Activated B cell treated with CpG ODN at 0.5 μM for 24 hours (primary cell): ENCODE results near the gene CDC42BPG. TPM values are rescaled to one million over a fixed set of nuclear protein-coding genes. Genes with fewer than 3 reads are reported as not detected.

Source experiments
- ATAC-seq: fragments of 200-7000 bp; cut with Tn5 transposase; one replicate; pipeline ENCODE4 v1.10.0; 2021; ENCODE audit warnings: low read depth, mild to moderate bottlenecking, moderate library complexity
- CTCF ChIA-PET: fragments of 350-600 bp; sonication (Branson Sonifier 250); formaldehyde crosslinking; loops from one replicate; lab custom pipeline; 2021; ENCODE audit warnings: antibody characterized with exemption; lab: Charles Lee
- POLR2A ChIA-PET: fragments of 350-600 bp; sonication (Branson Sonifier 250); formaldehyde crosslinking; loops from one replicate; lab custom pipeline; 2021; ENCODE audit warnings: antibody characterized with exemption; lab: Charles Lee
- DNase-seq: peaks from one replicate; pipeline ENCODE4 v3.0.0; 2022
- H3K27ac Mint-ChIP-seq: one replicate; pipeline ENCODE4 v1.8.0; 2020; ENCODE audit warnings: mixed read lengths
- H3K27me3 Mint-ChIP-seq: one replicate; pipeline ENCODE4 v1.8.0; 2021; ENCODE audit warnings: mixed read lengths
- H3K36me3 Mint-ChIP-seq: one replicate; pipeline ENCODE4 v1.8.0; 2021; ENCODE audit warnings: low read depth, mixed read lengths
- H3K4me1 Mint-ChIP-seq: one replicate; pipeline ENCODE4 v1.8.0; 2021; ENCODE audit warnings: mixed read lengths
- H3K4me3 Mint-ChIP-seq: one replicate; pipeline ENCODE4 v1.8.0; 2020; ENCODE audit warnings: mild to moderate bottlenecking, mixed read lengths
- H3K9me3 Mint-ChIP-seq: one replicate; pipeline ENCODE4 v1.8.0; 2020; ENCODE audit warnings: mixed read lengths
- CTCF ChIP-seq: fragments of 200-600 bp; IDR thresholded peaks from one replicate; pipeline ENCODE4 v1.8.0; 2022; ENCODE audit warnings: antibody characterized with exemption, mild to moderate bottlenecking
- intact Hi-C: fragments of 100-400 bp; cut with micrococcal nuclease; formaldehyde crosslinking; loops from one replicate; pipeline ENCODE4 v1.15.1; 2024
- total RNA-seq: library from RNA; stranded (reverse); gene quantifications from 2 replicates; pipeline ENCODE4 v1.2.3, GENCODE V29; 2022

CDC42BPG gene
- total RNA-seq, 1 donor from 2014 or later = 3.7 TPM

- POLR2A ChIA-PET = interaction anchor here (0.6 to 27.8 kb wide), 3 partner anchors 23 to 1023 kb away, joined by 3 to 1194 read pairs (median 3); partner anchors contain the start of gene CDC42BPG
- Mint-ChIP-seq H3K27me3 (no peaks in the 10 kb centered on the region), H3K9me3 (no peaks in the 10 kb centered on the region), H3K36me3 (peaks cover 28% of the 10 kb centered on the region), H3K4me3 (peak overlapping the region; percentile 97), H3K27ac (peak overlapping the region; percentile 95), H3K4me1 (peaks cover 46% of the 10 kb centered on the region)
- CTCF ChIA-PET = interaction anchor here (11.5 kb wide), 1 partner anchor 29 kb away, joined by 163 read pairs; no protein-coding TSS in a partner anchor
- no peak for DNase-seq
- no peak for ATAC-seq
- intact Hi-C loops = no loop called here
- TF ChIP-seq CTCF = no peak
These were observed 36.0 kb upstream of the CDC42BPG start for GRCh38 chr11:64880240-64881001.

GRCh38 chr11:64879244-64879900, 34.9 kb upstream of the CDC42BPG start:
- TF ChIP-seq CTCF = no peak
- H3K36me3 Mint-ChIP-seq = peaks cover 38% of the 10 kb centered on the region
- no peak for DNase-seq
- H3K27ac Mint-ChIP-seq = peak overlapping the region; percentile 95
- intact Hi-C loops = loop anchor here (2.0 kb wide), 2 partner anchors 21 to 101 kb away; partner anchors contain the start of gene SF1
- POLR2A ChIA-PET = interaction anchor here (0.8 to 27.8 kb wide), 8 partner anchors 9 to 1024 kb away, joined by 3 to 1194 read pairs (median 14); partner anchors contain the start of genes CDC42BPG, RASGRP2 and SF1
- CTCF ChIA-PET = interaction anchor here (0.8 to 11.5 kb wide), 4 partner anchors 8 to 35 kb away, joined by 4 to 163 read pairs (median 18); partner anchors contain the start of gene CDC42BPG
- peaks cover 54% of the 10 kb centered on the region for H3K4me1 Mint-ChIP-seq
- peak overlapping the region; percentile 97 for H3K4me3 Mint-ChIP-seq
- no peaks in the 10 kb centered on the region for H3K27me3 Mint-ChIP-seq
- peak; percentile 6 for ATAC-seq
- H3K9me3 Mint-ChIP-seq = no peaks in the 10 kb centered on the region

GRCh38 chr11:64878494-64879243, 34.2 kb upstream of the CDC42BPG start, which contains the start of gene EHD1:
Gene EHD1, minus strand, starts transcription at chr11:64878621. Its CDS starts 157 bp downstream, at chr11:64878464.
- DNase-seq (peak; percentile 98), ATAC-seq (peak; percentile 81)
- peak within 1 kb of the TSS; percentile 95 for H3K27ac Mint-ChIP-seq
- intact Hi-C loops = loop anchor here (1.0 to 2.0 kb wide), 9 partner anchors 10 to 239 kb away; partner anchors contain the start of genes ARL2, ATG2A, MEN1 and SF1
- H3K36me3 Mint-ChIP-seq = peaks cover 41% of the 10 kb centered on the region
- H3K9me3 Mint-ChIP-seq = no peaks in the 10 kb centered on the region
- POLR2A ChIA-PET = interaction anchor here (0.7 to 27.8 kb wide), 10 partner anchors 9 to 134 kb away, joined by 3 to 1194 read pairs (median 8); partner anchors contain the start of genes CDC42BPG, RASGRP2 and SF1
- CTCF ChIA-PET = interaction anchor here (0.8 to 11.5 kb wide), 9 partner anchors 8 to 107 kb away, joined by 3 to 163 read pairs (median 5); partner anchors contain the start of gene CDC42BPG
- no peaks in the 10 kb centered on the region for H3K27me3 Mint-ChIP-seq
- H3K4me3 Mint-ChIP-seq = peak within 1 kb of the TSS; percentile 97
- TF ChIP-seq CTCF = no peak
- peaks cover 57% of the 10 kb centered on the region for H3K4me1 Mint-ChIP-seq

- Mint-ChIP-seq H3K27ac (peak overlapping the region; percentile 82), H3K4me3 (peak overlapping the region; percentile 97), H3K36me3 (peaks cover 46% of the 10 kb centered on the region), H3K27me3 (no peaks in the 10 kb centered on the region), H3K9me3 (no peaks in the 10 kb centered on the region), H3K4me1 (peaks cover 62% of the 10 kb centered on the region)
- DNase-seq (no peak), ATAC-seq (peak; percentile 10)
- intact Hi-C loops = loop anchor here (1.0 to 2.0 kb wide), 9 partner anchors 10 to 239 kb away; partner anchors contain the start of genes ARL2, ATG2A, MEN1 and SF1
- ChIA-PET POLR2A (interaction anchor here (0.5 to 27.8 kb wide), 9 partner anchors 10 to 134 kb away, joined by 3 to 1194 read pairs (median 11); partner anchors contain the start of genes CDC42BPG, RASGRP2 and SF1), CTCF (interaction anchor here (0.9 to 11.5 kb wide), 7 partner anchors 9 to 106 kb away, joined by 3 to 163 read pairs (median 10); no protein-coding TSS in a partner anchor)
- TF ChIP-seq CTCF = no peak
These were observed 33.7 kb upstream of the CDC42BPG start for GRCh38 chr11:64878223-64878493.
